GM19351 (cell line): ENCODE results near the gene CTTN.

ENCODE experiments used
- ATAC-seq: cut with Tn5 transposase; IDR thresholded peaks from one replicate; pipeline ENCODE4 v1.9.1; 2021; ENCODE audit warnings: mild to moderate bottlenecking, moderate library complexity; ENCODE audit not compliant: unreplicated experiment

Gene CTTN

GRCh38 chr11:70397983-70398833 is at the start of gene CTTN:
TSS of gene CTTN (plus strand) at chr11:70398529. CDS start at chr11:70407298, 8,769 bp downstream.
- ATAC-seq, result no peak

GRCh38 chr11:70348608-70349007 is 49.7 kb upstream of the CTTN start:
- no peak for ATAC-seq

- no peak for ATAC-seq
Measured at GRCh38 chr11:70351646-70352045, 46.7 kb upstream of the CTTN start.

GRCh38 chr11:70352100-70352499 is 46.2 kb upstream of the CTTN start:
- no peak for ATAC-seq

GRCh38 chr11:70352601-70353000 is 45.7 kb upstream of the CTTN start:
- no peak for ATAC-seq

GRCh38 chr11:70353329-70353728 is 45.0 kb upstream of the CTTN start:
- ATAC-seq, result no peak

- ATAC-seq, result no peak
Measured at GRCh38 chr11:70353900-70354568, 44.3 kb upstream of the CTTN start.

- no peak for ATAC-seq
Measured at GRCh38 chr11:70354629-70355028, 43.7 kb upstream of the CTTN start.

- no peak for ATAC-seq
Measured at GRCh38 chr11:70358753-70359152, 39.6 kb upstream of the CTTN start.

- ATAC-seq, result no peak
Measured at GRCh38 chr11:70359451-70360205, 38.7 kb upstream of the CTTN start.

GRCh38 chr11:70360211-70360610 is 38.1 kb upstream of the CTTN start:
- no peak for ATAC-seq

- no peak for ATAC-seq
Measured at GRCh38 chr11:70364178-70364577, 34.2 kb upstream of the CTTN start.

- ATAC-seq, result no peak
Measured at GRCh38 chr11:70364745-70365543, 33.4 kb upstream of the CTTN start.

GRCh38 chr11:70365544-70365927 is 32.8 kb upstream of the CTTN start:
- no peak for ATAC-seq

- ATAC-seq, result no peak
Measured at GRCh38 chr11:70367071-70367470, 31.3 kb upstream of the CTTN start.

- no peak for ATAC-seq
Measured at GRCh38 chr11:70368961-70369360, 29.4 kb upstream of the CTTN start.

GRCh38 chr11:70371241-70371640 is 27.1 kb upstream of the CTTN start:
- no peak for ATAC-seq

- ATAC-seq, result no peak
Measured at GRCh38 chr11:70372076-70372475, 26.3 kb upstream of the CTTN start.

- no peak for ATAC-seq
Measured at GRCh38 chr11:70376621-70377020, 21.7 kb upstream of the CTTN start.

- no peak for ATAC-seq
Measured at GRCh38 chr11:70377645-70378044, 20.7 kb upstream of the CTTN start.
